Lower leg skin (tissue), 4 donors: ENCODE data around the gene SHROOM2. TPM values are rescaled to one million over a fixed set of nuclear protein-coding genes. Genes with fewer than 3 reads are reported as not detected.
"Not testable (repeated sequence)": the region's sequence is repeated elsewhere in the genome, so short reads cannot be mapped to it uniquely, and the experiment has no call there.

ENCODE experiments used
- DNase-seq, 2 donors: peaks; one replicate each; pipeline ENCODE4 v3.0.0-alpha.2; 2019; ENCODE audit warnings: low spot score in 2 of 2
- H3K4me3 ChIP-seq: fragments of 200-600 bp; sonication (generic); 2 replicates; pipeline ENCODE4 v1.5.1; 2017; ENCODE audit warnings: mild to moderate bottlenecking, low read depth; ENCODE audit not compliant: poor library complexity, severe bottlenecking
- POLR2A ChIP-seq, 2 donors: fragments of 450-650 bp; IDR thresholded peaks; one replicate each; pipeline ENCODE4 v1.6.1; 2016 to 2017; ENCODE audit warnings: antibody characterized with exemption in 2 of 2, mild to moderate bottlenecking in 1 of 2, moderate library complexity in 1 of 2
- WGBS, 2 donors: methylation state at CpG; one replicate each; pipeline ENCODE4 v1.1.5; 2018; 5-methylcytosine and 5-hydroxymethylcytosine counted together
- intact Hi-C: fragments of 100-400 bp; cut with DNase I; formaldehyde crosslinking; loops from one replicate; pipeline ENCODE4 v1.15.0; 2023; ENCODE audit warnings: low total_unique reads
- total RNA-seq, 4 donors: library from RNA; depleted of rRNA; stranded (reverse); fragments of >200 nt; gene quantifications; one replicate each; pipeline ENCODE4 v1.1.0, GENCODE V29; 2016
- TF ChIP-seq, protein P1 (sequence below), 3 donors: fragments of 450-650 bp; IDR thresholded peaks; one replicate each; pipeline ENCODE4 v1.5.1; 2016; ENCODE audit warnings: antibody characterized with exemption in 3 of 3, mild to moderate bottlenecking in 3 of 3, moderate library complexity in 2 of 3

The SHROOM2 gene
- total RNA-seq, 4 donors from 2014 or later = 7.4 to 9.6 (median 8.6) TPM

DNA sequence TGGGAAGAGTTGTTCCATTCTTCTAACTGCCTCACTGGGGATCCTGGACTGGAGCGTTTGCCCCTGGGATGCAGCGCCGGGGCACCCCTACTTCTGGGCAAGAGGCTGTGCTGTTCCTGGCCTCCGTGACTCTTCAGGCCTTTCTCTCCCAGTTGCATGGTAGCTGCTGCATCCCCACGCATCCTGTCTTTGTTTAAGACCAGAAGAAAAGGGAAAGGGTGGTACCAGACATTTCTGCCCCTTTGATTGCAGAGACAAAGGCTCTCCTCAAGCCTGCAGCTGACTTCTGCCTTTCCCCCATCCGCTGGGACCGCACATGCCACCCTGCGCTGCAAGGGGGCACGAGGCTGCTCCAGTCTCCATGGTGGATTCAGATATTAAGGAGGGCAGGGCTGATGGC, 70.4 kb downstream of the SHROOM2 start:
- intact Hi-C loops = no loop called here
- DNase-seq = no peak
- WGBS, 2 donors = 82 to 88% methylated on average over 9 of the region's 9 CpGs

DNA sequence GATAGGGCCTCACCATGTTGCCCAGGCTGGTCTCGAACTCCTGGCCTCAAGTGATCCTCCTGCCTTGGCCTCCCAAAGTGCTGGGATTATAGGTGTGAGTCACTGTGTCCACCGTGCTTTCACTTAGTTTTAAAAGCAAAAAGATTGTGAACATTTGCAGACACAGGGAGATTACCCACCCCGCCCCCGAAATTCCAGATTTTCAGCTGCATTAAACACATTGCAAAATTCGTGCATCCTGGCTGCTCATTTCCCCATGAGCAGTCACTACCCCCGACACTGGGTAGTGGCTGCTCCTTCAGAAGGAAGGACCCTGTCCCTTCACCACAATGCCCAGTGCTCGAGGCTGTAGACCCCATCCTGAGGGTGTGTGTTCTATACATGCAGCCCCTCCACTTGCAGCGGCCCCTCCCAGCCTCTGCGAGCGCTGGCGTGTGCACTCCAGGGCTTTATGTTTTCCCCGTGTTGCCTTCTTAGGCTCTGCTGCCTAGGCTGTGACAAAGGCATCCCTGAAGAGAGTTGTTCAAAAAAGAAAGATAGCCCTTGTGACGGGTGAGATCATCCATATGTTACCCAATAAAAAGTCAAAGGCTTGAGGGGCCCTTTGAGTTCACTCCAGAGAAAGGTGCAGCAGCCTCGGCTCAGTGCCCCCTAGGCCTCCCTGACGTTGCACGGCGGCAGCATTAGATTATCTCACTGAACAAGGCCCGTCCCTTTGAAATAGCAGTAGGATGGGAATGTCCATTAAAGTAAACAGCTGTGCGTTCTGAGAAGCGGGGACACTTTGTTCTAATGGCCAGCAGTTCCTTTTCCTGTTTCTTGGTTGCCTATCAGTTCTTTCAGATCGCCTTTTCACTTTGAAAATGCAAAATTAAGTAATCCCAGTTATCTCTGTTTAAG, 71.6 kb downstream of the SHROOM2 start:
- intact Hi-C loops = no loop called here
- no peak for DNase-seq
- TF ChIP-seq, protein P1, sequence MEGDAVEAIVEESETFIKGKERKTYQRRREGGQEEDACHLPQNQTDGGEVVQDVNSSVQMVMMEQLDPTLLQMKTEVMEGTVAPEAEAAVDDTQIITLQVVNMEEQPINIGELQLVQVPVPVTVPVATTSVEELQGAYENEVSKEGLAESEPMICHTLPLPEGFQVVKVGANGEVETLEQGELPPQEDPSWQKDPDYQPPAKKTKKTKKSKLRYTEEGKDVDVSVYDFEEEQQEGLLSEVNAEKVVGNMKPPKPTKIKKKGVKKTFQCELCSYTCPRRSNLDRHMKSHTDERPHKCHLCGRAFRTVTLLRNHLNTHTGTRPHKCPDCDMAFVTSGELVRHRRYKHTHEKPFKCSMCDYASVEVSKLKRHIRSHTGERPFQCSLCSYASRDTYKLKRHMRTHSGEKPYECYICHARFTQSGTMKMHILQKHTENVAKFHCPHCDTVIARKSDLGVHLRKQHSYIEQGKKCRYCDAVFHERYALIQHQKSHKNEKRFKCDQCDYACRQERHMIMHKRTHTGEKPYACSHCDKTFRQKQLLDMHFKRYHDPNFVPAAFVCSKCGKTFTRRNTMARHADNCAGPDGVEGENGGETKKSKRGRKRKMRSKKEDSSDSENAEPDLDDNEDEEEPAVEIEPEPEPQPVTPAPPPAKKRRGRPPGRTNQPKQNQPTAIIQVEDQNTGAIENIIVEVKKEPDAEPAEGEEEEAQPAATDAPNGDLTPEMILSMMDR (IDR thresholded peaks at IDR 0.05) = no peak
- TF ChIP-seq POLR2A (IDR thresholded peaks at IDR 0.05) = no peak
- H3K4me3 ChIP-seq = no peak overlapping the region
- WGBS, 2 donors = 83 to 92% methylated on average over 21 of the region's 21 CpGs

More for the DNA sequence above, 70.4 kb downstream of the SHROOM2 start:
- no peak for TF ChIP-seq POLR2A (IDR thresholded peaks at IDR 0.05)
- TF ChIP-seq, protein P1 (IDR thresholded peaks at IDR 0.05) = no peak
- H3K4me3 ChIP-seq = no peak overlapping the region

DNA sequence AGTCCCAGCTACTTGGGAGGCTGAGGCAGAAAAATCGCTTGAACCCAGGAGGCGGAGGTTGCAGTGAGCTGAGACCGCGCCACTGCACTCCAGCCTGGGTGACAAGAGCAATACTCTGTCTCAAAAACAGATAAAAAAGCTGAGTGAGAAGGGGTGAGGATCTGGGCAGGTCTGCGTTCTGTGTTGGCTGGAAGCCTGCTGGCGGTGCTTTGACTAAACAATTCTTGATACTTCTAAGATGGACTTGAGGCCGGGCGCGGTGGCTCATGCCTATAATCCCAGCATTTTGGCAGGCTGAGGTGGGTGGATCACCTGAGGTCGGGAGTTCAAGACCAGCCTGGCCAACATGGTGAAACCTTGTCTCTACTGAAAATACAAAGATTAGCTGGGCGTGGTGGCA, 72.5 kb downstream of the SHROOM2 start:
- DNase-seq, intact Hi-C loops, H3K4me3 ChIP-seq: not testable (repeated sequence)
- WGBS, 2 donors = 80 to 89% methylated on average over 9 to 11 of the region's 11 CpGs

DNA sequence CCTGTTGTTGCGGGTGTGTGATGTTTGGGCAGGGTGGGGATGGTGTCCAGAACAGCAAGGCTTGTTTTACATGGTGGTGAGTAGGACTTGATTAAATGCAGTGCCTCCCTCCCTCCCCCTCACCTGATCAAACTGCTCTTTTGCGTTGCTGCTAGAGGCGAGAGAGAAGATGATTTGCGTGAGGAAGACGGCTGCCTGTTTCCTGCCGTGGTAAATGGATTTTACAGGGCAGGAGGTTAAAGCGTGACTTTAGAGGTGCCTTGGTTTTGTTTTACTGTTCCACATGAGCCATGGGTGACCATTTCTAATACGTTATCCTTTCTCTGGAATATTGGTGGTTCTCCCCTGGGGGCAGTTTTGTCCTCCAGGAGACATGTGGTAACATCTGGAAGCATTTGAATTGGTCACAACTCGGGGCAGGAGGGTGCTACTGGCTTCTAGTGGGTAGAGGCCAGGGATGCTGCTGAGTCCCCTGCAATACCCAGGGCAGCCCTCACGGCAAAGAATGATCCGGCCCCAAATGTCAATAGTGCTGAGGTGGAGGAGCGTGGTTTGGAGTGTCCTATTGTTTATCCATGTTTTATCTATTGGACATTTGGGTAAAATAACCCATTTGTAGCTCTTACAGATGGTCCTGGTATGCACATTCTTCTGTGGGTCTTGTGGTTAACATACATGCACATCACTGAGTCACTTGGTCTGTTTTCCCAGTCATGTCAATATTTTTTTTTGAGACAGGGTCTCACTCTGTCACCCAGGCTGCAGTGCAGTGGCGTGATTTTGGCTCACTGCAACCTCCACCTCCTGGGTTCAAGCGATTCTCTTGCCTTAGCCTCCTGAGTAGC, 73.7 kb downstream of the SHROOM2 start:
- TF ChIP-seq, protein P1 (IDR thresholded peaks at IDR 0.05) = no peak
- TF ChIP-seq POLR2A (IDR thresholded peaks at IDR 0.05) = no peak
- intact Hi-C loops = no loop called here
- no peak for DNase-seq
- 74% methylated on average over 13 to 14 of the region's 14 CpGs for WGBS, 2 donors
- H3K4me3 ChIP-seq = no peak overlapping the region

DNA sequence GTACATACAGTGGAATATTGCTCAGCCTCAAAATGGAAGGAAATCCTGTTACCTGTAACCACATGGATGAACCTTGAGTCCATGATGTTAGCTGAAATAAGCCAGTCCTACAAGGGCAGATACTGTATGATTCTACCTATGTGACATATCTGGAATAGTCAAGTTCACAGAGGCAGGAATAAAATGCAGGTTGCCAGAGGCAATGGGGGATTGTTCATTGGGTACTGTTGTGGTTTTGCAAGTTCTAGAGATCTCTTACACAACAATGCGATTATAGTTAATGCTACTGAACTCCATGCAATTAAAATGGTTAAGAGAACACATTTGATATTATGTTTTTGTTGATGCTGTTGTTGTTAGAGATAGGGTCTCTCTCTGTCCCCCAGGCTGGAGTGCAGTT, 74.6 kb downstream of the SHROOM2 start:
- no peak for TF ChIP-seq POLR2A (IDR thresholded peaks at IDR 0.05)
- intact Hi-C loops = no loop called here
- 83 to 89% methylated on average over 1 of the region's 1 CpG for WGBS, 2 donors
- DNase-seq = no peak
- no peak overlapping the region for H3K4me3 ChIP-seq

DNA sequence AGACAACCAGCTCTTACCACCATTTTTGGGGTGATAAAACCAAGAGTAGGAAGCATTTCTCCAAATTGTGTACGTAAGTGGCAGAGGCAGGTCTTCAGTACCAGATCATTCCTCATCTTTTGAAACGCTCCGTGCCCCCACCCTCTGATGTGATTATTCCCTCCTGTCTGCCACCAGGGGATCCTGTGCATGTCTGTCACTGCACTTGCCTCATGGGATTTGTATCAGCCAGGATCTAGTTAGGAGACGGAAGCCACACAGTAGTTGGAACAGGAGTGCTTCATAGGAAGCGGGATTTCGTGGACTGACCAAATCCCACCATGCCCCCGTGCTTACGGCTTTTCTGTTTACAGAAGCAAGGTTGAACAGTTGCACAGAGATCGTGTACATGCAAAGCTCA, 75.5 kb downstream of the SHROOM2 start:
- TF ChIP-seq, protein P1 (IDR thresholded peaks at IDR 0.05) = no peak
- WGBS, 2 donors = 87 to 91% methylated on average over 9 of the region's 9 CpGs
- DNase-seq = no peak
- intact Hi-C loops = no loop called here
- H3K4me3 ChIP-seq = no peak overlapping the region
